GM12864 (cell line): ENCODE results near the gene MEIOC.
A peak's percentile ranks its signal among the peaks of the same experiment; 100 is the strongest.

ENCODE experiments used
- DNase-seq: peaks from one replicate; pipeline ENCODE4 v3.0.0-alpha.2; 2011; ENCODE audit warnings: low read depth
- H3K4me3 ChIP-seq: 2 replicates; pipeline ENCODE4 v1.5.1; 2011; ENCODE audit warnings: mild to moderate bottlenecking, low read depth, low read length, control low read depth
- TF ChIP-seq, protein P1 (sequence below): IDR thresholded peaks from 2 replicates; pipeline ENCODE4 v1.5.1; 2011; ENCODE audit warnings: low read depth, mild to moderate bottlenecking, moderate library complexity, low read length, control low read depth, inconsistent platforms; ENCODE audit errors: missing control alignments

Gene MEIOC

DNA sequence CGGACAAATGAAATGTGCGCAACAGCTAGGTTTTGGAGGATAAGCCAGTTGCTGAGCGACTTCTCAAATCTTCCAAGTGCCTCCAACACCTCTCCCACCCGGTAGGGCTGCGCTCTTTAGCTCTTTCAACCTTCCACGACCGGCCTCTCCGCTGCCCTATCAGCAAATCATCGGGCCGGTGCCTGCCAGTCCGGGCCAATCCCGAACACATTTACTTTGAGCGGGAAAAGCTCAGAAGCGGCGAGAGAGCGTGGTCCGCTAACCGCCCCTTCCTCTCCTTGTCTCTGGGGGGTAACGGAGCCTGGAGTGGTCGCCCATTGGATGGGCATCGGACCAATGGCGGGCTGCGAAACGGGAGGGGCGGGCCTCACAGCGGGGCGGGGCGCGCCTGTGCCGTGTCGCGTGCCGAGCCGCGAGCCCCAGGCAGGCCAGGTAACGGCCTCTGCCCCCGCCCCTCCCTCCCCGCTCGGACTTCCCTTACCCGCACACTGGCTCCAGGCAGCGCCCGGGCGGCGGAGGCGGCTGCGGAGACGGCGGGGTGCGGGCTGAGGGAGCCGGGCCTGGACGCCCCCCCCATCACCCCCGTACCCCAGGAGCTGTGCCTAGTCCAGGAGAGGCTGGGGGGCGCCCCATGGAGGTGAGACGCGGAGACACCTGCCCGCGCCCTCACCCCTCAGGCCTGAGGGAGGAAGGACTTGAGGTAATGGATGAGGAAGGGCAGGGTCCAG, at the start of gene MEIOC:
Gene MEIOC, plus strand, starts transcription at position 486 of the 728 bp plus-strand sequence. Its CDS starts 146 bp downstream, at position 632.
- H3K4me3 ChIP-seq: peak within 1 kb of the TSS; percentile 11
- TF ChIP-seq, protein P1, sequence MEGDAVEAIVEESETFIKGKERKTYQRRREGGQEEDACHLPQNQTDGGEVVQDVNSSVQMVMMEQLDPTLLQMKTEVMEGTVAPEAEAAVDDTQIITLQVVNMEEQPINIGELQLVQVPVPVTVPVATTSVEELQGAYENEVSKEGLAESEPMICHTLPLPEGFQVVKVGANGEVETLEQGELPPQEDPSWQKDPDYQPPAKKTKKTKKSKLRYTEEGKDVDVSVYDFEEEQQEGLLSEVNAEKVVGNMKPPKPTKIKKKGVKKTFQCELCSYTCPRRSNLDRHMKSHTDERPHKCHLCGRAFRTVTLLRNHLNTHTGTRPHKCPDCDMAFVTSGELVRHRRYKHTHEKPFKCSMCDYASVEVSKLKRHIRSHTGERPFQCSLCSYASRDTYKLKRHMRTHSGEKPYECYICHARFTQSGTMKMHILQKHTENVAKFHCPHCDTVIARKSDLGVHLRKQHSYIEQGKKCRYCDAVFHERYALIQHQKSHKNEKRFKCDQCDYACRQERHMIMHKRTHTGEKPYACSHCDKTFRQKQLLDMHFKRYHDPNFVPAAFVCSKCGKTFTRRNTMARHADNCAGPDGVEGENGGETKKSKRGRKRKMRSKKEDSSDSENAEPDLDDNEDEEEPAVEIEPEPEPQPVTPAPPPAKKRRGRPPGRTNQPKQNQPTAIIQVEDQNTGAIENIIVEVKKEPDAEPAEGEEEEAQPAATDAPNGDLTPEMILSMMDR: no peak
- DNase-seq: no peak

DNA sequence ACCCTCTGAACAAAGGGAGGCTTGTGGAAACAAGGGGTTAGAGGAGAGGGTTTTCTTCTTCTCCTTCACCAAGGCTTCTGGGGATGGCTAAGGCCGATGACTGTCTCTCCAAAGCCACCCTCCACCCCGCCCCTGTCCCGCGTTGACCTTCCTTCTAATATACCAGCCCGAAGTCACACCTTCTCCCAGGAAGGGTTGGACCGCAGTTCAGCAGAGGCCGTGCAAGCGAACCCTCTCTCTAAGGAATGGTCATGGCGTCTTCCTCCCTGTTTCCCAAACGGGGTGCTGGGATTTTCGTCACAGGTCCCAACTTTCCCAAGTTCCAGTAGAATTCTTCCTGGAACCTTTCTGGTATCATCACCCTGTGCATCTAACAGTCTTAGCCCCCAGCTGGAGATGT, 49.6 kb upstream of the MEIOC start:
- H3K4me3 ChIP-seq: no peak overlapping the region

DNA sequence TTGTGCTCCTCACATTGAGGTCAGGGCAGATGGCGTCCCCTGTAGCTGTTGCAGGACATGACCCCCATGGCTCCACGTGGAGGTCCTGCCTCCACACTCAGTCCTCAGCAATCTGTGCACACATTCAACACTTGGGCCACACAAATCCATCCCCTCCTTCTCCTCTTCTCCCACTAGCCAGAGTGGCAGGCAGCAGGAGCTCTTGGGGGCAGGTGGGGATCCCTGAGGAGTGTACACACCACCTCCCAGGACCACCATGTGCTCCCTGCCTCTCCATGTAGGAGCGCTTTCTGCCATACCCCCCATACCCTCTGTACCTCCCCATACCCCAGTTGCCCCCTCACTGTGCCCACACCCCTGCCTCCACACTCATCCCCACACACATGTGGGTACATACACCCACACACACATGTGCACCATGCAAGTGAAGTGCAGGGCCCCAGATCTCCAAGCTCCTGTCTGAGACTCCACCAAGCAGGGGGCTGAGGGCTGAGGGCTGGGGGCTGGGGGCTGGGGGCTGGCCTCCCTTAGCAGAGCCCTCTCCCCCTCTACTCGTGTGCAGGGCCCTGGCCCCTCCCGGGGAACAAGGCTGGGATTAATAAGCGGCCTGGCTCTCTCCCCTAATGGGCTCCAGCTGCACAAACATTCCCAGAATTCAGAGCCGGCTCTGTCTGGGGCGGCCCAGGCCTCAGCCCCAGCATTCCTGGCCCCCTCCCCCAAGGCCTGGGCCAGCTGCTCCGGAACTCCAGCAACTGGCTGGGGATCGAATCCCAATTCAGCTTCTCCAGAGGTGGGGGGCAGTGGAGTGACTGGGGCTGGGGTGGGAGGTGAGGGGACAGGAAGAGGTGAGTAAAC, 48.2 kb upstream of the MEIOC start:
- H3K4me3 ChIP-seq: no peak overlapping the region
- TF ChIP-seq, protein P1: no peak
- DNase-seq: no peak

More for the DNA sequence above, 49.6 kb upstream of the MEIOC start:
- TF ChIP-seq, protein P1: no peak
- DNase-seq: no peak

DNA sequence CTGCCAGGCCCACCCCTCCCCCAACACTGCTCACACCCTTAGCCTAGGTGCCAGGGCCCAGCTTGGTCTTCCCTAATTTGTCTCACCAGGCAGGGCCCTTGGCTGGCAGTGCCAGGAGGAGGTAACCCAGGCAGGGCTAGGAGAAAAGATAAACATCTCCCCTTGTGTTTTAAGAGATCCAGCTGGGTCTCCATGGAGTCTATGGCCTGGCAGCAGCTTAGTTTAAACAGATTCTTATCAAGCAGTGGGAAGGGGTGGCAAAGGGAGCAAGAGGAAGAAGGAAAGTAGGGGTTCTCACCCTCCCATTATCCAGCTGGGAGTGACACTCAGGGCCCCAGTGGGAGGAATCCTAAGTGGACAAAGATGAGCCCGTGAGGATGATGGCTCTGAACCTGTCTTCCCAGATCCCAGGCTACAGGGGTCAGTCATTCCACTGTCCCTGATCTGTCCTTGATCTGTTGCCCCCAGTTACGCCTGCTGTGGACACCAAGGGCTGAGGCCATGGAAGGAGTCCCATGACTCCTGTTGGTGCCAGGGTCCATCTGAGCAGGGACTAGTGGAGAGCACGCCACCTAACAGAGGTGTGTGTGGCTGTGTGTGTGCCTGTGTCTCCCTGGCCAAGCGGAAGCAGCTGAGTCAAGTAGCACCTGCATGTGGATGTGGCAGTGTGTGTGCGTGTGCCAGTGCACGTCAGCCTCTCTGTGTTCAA, 47.4 kb upstream of the MEIOC start:
- TF ChIP-seq, protein P1: no peak
- no peak overlapping the region for H3K4me3 ChIP-seq
- DNase-seq: no peak

DNA sequence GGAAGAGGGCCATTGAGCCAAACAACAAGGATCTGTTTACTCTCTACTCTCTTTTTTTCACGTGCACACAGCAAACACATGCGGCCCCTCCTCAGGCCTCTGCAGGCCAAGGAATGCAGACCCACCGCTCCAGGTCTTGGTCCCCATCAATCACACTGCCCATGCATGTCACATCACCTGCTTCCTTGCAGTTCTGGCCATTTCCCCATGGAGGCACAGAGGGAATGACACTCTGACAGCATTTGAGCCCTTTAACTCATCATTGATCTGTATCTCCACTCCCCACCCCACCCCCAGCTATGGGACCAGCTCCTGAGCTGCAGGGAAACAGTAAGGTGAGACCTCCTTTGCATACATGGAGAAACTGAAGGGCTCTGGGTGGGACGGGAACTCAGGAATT, 45.9 kb upstream of the MEIOC start:
- no peak for DNase-seq

DNA sequence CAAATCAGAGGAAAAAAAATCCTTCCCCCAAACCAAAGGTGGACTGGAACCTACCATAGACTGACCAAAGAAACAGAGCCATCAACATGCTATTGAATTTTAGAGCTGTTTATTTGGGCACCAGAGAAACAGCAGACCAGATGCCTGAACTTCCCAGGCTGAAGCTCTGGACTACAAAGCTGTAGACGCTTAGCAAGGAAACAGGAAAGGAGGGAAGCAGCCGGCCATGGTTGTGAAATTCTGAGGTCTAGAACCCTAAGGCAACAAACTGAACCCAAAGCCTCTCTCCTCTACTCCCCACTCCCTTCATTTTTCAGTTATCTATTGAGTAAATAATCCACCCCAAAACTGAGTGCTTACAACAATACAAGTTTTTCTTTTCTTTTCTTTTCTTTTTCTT, 45.4 kb upstream of the MEIOC start:
- DNase-seq: no peak
- TF ChIP-seq, protein P1: no peak
- no peak overlapping the region for H3K4me3 ChIP-seq

More for the DNA sequence above, 45.9 kb upstream of the MEIOC start:
- H3K4me3 ChIP-seq: no peak overlapping the region
- TF ChIP-seq, protein P1: no peak
